Esophagus squamous epithelium (tissue), 4 donors: ENCODE results near the gene SNX24.

Source experiments
- CTCF ChIP-seq, 6 experiments: fragments of 450-650 bp in 4 of 6; fragments of 200-600 bp in 2 of 6; sonication (generic) in 2 of 6; IDR thresholded peaks; one replicate each; pipeline ENCODE4 v1.5.1; 2016 to 2019; ENCODE audit warnings: antibody characterized with exemption in 6 of 6, mild to moderate bottlenecking in 4 of 6, moderate library complexity in 4 of 6
- POLR2A ChIP-seq, 4 donors: fragments of 450-650 bp; IDR thresholded peaks; one replicate each; pipeline ENCODE4 v1.6.1; 2017; ENCODE audit warnings: antibody characterized with exemption in 4 of 4, mild to moderate bottlenecking in 4 of 4, moderate library complexity in 3 of 4

- TF ChIP-seq CTCF (IDR thresholded peaks at IDR 0.05), result no peak
- TF ChIP-seq POLR2A (IDR thresholded peaks at IDR 0.05), result no peak
Measured at GRCh38 chr5:122943050-122943698, 97.8 kb downstream of the SNX24 start.
